Natural killer cell (primary cell): ENCODE results near the gene MRPL34. TPM values are rescaled to one million over a fixed set of nuclear protein-coding genes. Genes with fewer than 3 reads are reported as not detected.

Source experiments
- ATAC-seq, 3 donors: fragments of 150-1000 bp in 2 of 3; fragments of 200-7000 bp in 1 of 3; cut with Tn5 transposase; 1 replicate in 1 of 3; 2 replicates in 2 of 3; pipeline ENCODE4 v1.10.0; 2021; ENCODE audit warnings: mild to moderate bottlenecking in 2 of 3, moderate library complexity in 2 of 3
- DNase-seq, 2 donors: peaks; one replicate each; pipeline versions ENCODE4 v3.0.0 to v3.0.0-alpha.2; 2013 to 2021; ENCODE audit warnings: mixed read lengths in 1 of 2
- H3K27ac ChIP-seq: one replicate; pipeline ENCODE4 v1.5.1; 2013; ENCODE audit warnings: mild to moderate bottlenecking, low read length
- H3K27me3 ChIP-seq: one replicate; pipeline ENCODE4 v1.6.1; 2013; ENCODE audit warnings: low read length; ENCODE audit not compliant: control insufficient read depth, insufficient read depth
- H3K36me3 ChIP-seq: one replicate; pipeline ENCODE4 v1.6.1; 2013; ENCODE audit warnings: low read length; ENCODE audit not compliant: control insufficient read depth, insufficient read depth
- H3K4me1 ChIP-seq: one replicate; pipeline ENCODE4 v1.6.1; 2013; ENCODE audit warnings: low read length; ENCODE audit not compliant: control insufficient read depth, insufficient read depth
- H3K4me3 ChIP-seq: one replicate; pipeline ENCODE4 v1.5.1; 2013; ENCODE audit warnings: low read length
- H3K9me3 ChIP-seq: one replicate; pipeline ENCODE4 v1.6.1; 2013; ENCODE audit warnings: low read length; ENCODE audit not compliant: control insufficient read depth, insufficient read depth
- H3K27ac Mint-ChIP-seq, 2 donors: one replicate each; pipeline ENCODE4 v1.8.0; 2022; ENCODE audit warnings: mild to moderate bottlenecking in 2 of 2, mixed read lengths in 2 of 2, moderate library complexity in 1 of 2
- H3K27me3 Mint-ChIP-seq, 2 donors: one replicate each; pipeline ENCODE4 v1.8.0; 2022; ENCODE audit warnings: low read depth in 2 of 2, mixed read lengths in 2 of 2
- H3K36me3 Mint-ChIP-seq: one replicate; pipeline ENCODE4 v1.8.0; 2022; ENCODE audit warnings: mixed read lengths
- H3K4me1 Mint-ChIP-seq, 2 donors: one replicate each; pipeline ENCODE4 v1.8.0; 2022; ENCODE audit warnings: mixed read lengths in 2 of 2
- H3K4me3 Mint-ChIP-seq: one replicate; pipeline ENCODE4 v1.8.0; 2022; ENCODE audit warnings: mild to moderate bottlenecking, moderate library complexity, mixed read lengths
- H3K9me3 Mint-ChIP-seq, 2 donors: one replicate each; pipeline ENCODE4 v1.8.0; 2022; ENCODE audit warnings: mixed read lengths in 2 of 2
- CTCF ChIP-seq: fragments of 200-600 bp; IDR thresholded peaks from one replicate; pipeline ENCODE4 v1.8.0; 2022; ENCODE audit warnings: antibody characterized with exemption
- WGBS: methylation state at CpG from one replicate; pipeline ENCODE4 v1.1.7; 2013; ENCODE audit warnings: missing lambda C conversion rate; ENCODE audit not compliant: insufficient coverage; 5-methylcytosine and 5-hydroxymethylcytosine counted together
- intact Hi-C: fragments of 100-400 bp; cut with micrococcal nuclease; formaldehyde crosslinking; loops from one replicate; pipeline ENCODE4 v1.14.2; 2022
- total RNA-seq, 4 donors: library from RNA; stranded (reverse); fragments of 120-200 nt in 1 of 4; gene quantifications; one replicate each; pipeline versions ENCODE4 v1.2.3 to v1.2.4, GENCODE V29; 2013 to 2022

MRPL34 gene
- total RNA-seq, 3 donors from 2014 or later (not counting 1 experiment from before 2014, with no cell fraction given), result 26.9 to 40.8 (median 39.4) TPM

GRCh38 chr19:17302391-17303166 lies 3.1 kb upstream of the MRPL34 start:
- WGBS, result 13% methylated on average over 29 of the region's 29 CpGs
- ATAC-seq, result peak in 1 of 3 donors; percentile 2
- peaks cover 15 to 26% of the 10 kb centered on the region in 2 donors for H3K4me1 Mint-ChIP-seq

GRCh38 chr19:17303167-17303939 lies 2.3 kb upstream of the MRPL34 start, which contains the start of gene ABHD8:
Gene ABHD8, minus strand, starts transcription at chr19:17303425. Its CDS starts 1,809 bp downstream, at chr19:17301616.
- peaks cover 15 to 31% of the 10 kb centered on the region in 2 donors for H3K4me1 Mint-ChIP-seq
- no peaks in the 10 kb centered on the region for H3K9me3 Mint-ChIP-seq
- TF ChIP-seq CTCF, result peak; percentile 55
- peaks cover 39% of the 10 kb centered on the region for H3K4me1 ChIP-seq
- H3K9me3 ChIP-seq, result no peaks in the 10 kb centered on the region
- WGBS, result 2% methylated on average over 52 of the region's 52 CpGs
- peak within 1 kb of the TSS; percentile 44 for H3K4me3 ChIP-seq
- ATAC-seq, result peak; percentile 79 to 88 (median 81)
- no peaks in the 10 kb centered on the region for H3K27me3 ChIP-seq
- intact Hi-C loops, result no loop called here
- H3K27ac ChIP-seq, result peak within 1 kb of the TSS; percentile 51
- peak within 1 kb of the TSS; percentile 81 to 89 for H3K27ac Mint-ChIP-seq
- peak within 1 kb of the TSS; percentile 78 for H3K4me3 Mint-ChIP-seq
- peak; percentile 95 to 96 for DNase-seq
- H3K36me3 ChIP-seq, result no peaks in the 10 kb centered on the region
- no peaks in the 10 kb centered on the region for H3K27me3 Mint-ChIP-seq
- H3K36me3 Mint-ChIP-seq, result no peaks in the 10 kb centered on the region

More at GRCh38 chr19:17302391-17303166, 3.1 kb upstream of the MRPL34 start:
- TF ChIP-seq CTCF, result no peak
- intact Hi-C loops, result no loop called here
- Mint-ChIP-seq H3K27me3 (no peaks in the 10 kb centered on the region), H3K36me3 (no peaks in the 10 kb centered on the region), H3K9me3 (no peaks in the 10 kb centered on the region), H3K27ac (peak overlapping the region in 1 of 2 donors; percentile 89), H3K4me3 (peak overlapping the region; percentile 78)
- peaks cover 3% of the 10 kb centered on the region for H3K9me3 ChIP-seq
- H3K27me3 ChIP-seq, result no peaks in the 10 kb centered on the region
- peak overlapping the region; percentile 51 for H3K27ac ChIP-seq
- no peaks in the 10 kb centered on the region for H3K36me3 ChIP-seq
- DNase-seq, result peak in 1 of 2 donors; percentile 52
- H3K4me3 ChIP-seq, result peak overlapping the region; percentile 44
- H3K4me1 ChIP-seq, result peaks cover 39% of the 10 kb centered on the region

GRCh38 chr19:17303940-17304267 lies 1.8 kb upstream of the MRPL34 start:
- Histone ChIP-seq H3K4me3 (no peak overlapping the region), H3K27ac (no peak overlapping the region), H3K9me3 (no peaks in the 10 kb centered on the region), H3K36me3 (no peaks in the 10 kb centered on the region), H3K27me3 (no peaks in the 10 kb centered on the region), H3K4me1 (peaks cover 40% of the 10 kb centered on the region)
- ATAC-seq, result no peak
- peak overlapping the region; percentile 78 for H3K4me3 Mint-ChIP-seq
- H3K9me3 Mint-ChIP-seq, result no peaks in the 10 kb centered on the region
- peaks cover 16 to 32% of the 10 kb centered on the region in 2 donors for H3K4me1 Mint-ChIP-seq
- TF ChIP-seq CTCF, result no peak
- intact Hi-C loops, result no loop called here
- H3K27me3 Mint-ChIP-seq, result no peaks in the 10 kb centered on the region
- H3K27ac Mint-ChIP-seq, result peak overlapping the region in 1 of 2 donors; percentile 89
- DNase-seq, result no peak
- H3K36me3 Mint-ChIP-seq, result no peaks in the 10 kb centered on the region
- WGBS, result 94% methylated on average over 12 of the region's 12 CpGs
